A549 (cell line): ENCODE measurements around the gene PIGL.

Experiments used
- CHD2 ChIP-seq: fragments of 150-350 bp; IDR thresholded peaks from 2 replicates; pipeline ENCODE4 v1.6.1; 2014; ENCODE audit warnings: low read length; ENCODE audit not compliant: partially characterized antibody
- EP300 ChIP-seq, 2 experiments: fragments of >200 bp; sonication (Bioruptor Twin); formaldehyde crosslinking; IDR thresholded peaks; 2 replicates in 1 of 2; 3 replicates in 1 of 2; pipeline ENCODE4 v1.6.1; 2016 to 2017
- HMGXB4 ChIP-seq: fragments of 250-450 bp; sonication (Bioruptor Pico); IDR thresholded peaks from 2 replicates; pipeline ENCODE4 v1.5.0; 2021; ENCODE audit warnings: mild to moderate bottlenecking, moderate library complexity, borderline replicate concordance
- JUN ChIP-seq, 2 experiments: fragments of >200 bp; sonication (Bioruptor Twin); formaldehyde crosslinking; IDR thresholded peaks; 2 replicates in 1 of 2; 3 replicates in 1 of 2; pipeline ENCODE4 v1.6.1; 2016 to 2017
- MYC ChIP-seq: IDR thresholded peaks from 2 replicates; pipeline ENCODE4 v1.6.1; 2012; ENCODE audit warnings: mild to moderate bottlenecking, inconsistent platforms, low read length, improper control_type of control experiment, borderline replicate concordance
- POLR2A ChIP-seq: IDR thresholded peaks from 2 replicates; pipeline ENCODE4 v1.6.1; 2012; ENCODE audit warnings: mild to moderate bottlenecking, low read length
- POLR2AphosphoS2 ChIP-seq: conservative IDR thresholded peaks from 2 replicates; pipeline ENCODE4 v1.6.1; 2012; ENCODE audit warnings: low read length, improper control_type of control experiment, inconsistent platforms
- RAD21 ChIP-seq, 2 experiments: fragments of >200 bp in 1 of 2; sonication (Bioruptor Twin) in 1 of 2; formaldehyde crosslinking in 1 of 2; IDR thresholded peaks in 1 of 2; conservative IDR thresholded peaks in 1 of 2; 2 replicates in 1 of 2; 3 replicates in 1 of 2; pipeline ENCODE4 v1.6.1; 2012 to 2018; ENCODE audit warnings: inconsistent platforms in 1 of 2
- RFX5 ChIP-seq: fragments of 450-650 bp; IDR thresholded peaks from 2 replicates; pipeline ENCODE4 v1.7.1; 2014; ENCODE audit warnings: antibody characterized with exemption, mild to moderate bottlenecking, moderate library complexity
- SREBF2 ChIP-seq: fragments of 450-650 bp; IDR thresholded peaks from 2 replicates; pipeline ENCODE4 v1.6.1; 2014; ENCODE audit warnings: mild to moderate bottlenecking, moderate library complexity
- TP53 ChIP-seq: fragments of 250-450 bp; sonication (Bioruptor Pico); IDR thresholded peaks from 2 replicates; pipeline ENCODE4 v1.5.0; 2021; ENCODE audit warnings: mild to moderate bottlenecking, moderate library complexity
- TF ChIP-seq, protein P1 (sequence below): fragments of >200 bp; sonication (Bioruptor Twin); formaldehyde crosslinking; IDR thresholded peaks from 3 replicates; pipeline ENCODE4 v1.5.1; 2016
- TF ChIP-seq, protein P2 (sequence below): fragments of 200-600 bp; sonication (generic); IDR thresholded peaks from 2 replicates; pipeline ENCODE4 v1.6.1; 2016; ENCODE audit warnings: antibody characterized with exemption, mild to moderate bottlenecking, moderate library complexity
- TF ChIP-seq, protein P3 (sequence below): IDR thresholded peaks from 2 replicates; pipeline ENCODE4 v1.6.1; 2012

GRCh38 chr17:16374146-16374938 lies 157.3 kb downstream of the PIGL start:
- TF ChIP-seq EP300 (IDR thresholded peaks at IDR 0.05), result no peak
- TF ChIP-seq, protein P1, sequence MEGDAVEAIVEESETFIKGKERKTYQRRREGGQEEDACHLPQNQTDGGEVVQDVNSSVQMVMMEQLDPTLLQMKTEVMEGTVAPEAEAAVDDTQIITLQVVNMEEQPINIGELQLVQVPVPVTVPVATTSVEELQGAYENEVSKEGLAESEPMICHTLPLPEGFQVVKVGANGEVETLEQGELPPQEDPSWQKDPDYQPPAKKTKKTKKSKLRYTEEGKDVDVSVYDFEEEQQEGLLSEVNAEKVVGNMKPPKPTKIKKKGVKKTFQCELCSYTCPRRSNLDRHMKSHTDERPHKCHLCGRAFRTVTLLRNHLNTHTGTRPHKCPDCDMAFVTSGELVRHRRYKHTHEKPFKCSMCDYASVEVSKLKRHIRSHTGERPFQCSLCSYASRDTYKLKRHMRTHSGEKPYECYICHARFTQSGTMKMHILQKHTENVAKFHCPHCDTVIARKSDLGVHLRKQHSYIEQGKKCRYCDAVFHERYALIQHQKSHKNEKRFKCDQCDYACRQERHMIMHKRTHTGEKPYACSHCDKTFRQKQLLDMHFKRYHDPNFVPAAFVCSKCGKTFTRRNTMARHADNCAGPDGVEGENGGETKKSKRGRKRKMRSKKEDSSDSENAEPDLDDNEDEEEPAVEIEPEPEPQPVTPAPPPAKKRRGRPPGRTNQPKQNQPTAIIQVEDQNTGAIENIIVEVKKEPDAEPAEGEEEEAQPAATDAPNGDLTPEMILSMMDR, result no peak
- no peak for TF ChIP-seq SREBF2
- TF ChIP-seq HMGXB4 (CRISPR knock-in tag), result no peak
- TF ChIP-seq RFX5, result no peak
- TF ChIP-seq, protein P2, sequence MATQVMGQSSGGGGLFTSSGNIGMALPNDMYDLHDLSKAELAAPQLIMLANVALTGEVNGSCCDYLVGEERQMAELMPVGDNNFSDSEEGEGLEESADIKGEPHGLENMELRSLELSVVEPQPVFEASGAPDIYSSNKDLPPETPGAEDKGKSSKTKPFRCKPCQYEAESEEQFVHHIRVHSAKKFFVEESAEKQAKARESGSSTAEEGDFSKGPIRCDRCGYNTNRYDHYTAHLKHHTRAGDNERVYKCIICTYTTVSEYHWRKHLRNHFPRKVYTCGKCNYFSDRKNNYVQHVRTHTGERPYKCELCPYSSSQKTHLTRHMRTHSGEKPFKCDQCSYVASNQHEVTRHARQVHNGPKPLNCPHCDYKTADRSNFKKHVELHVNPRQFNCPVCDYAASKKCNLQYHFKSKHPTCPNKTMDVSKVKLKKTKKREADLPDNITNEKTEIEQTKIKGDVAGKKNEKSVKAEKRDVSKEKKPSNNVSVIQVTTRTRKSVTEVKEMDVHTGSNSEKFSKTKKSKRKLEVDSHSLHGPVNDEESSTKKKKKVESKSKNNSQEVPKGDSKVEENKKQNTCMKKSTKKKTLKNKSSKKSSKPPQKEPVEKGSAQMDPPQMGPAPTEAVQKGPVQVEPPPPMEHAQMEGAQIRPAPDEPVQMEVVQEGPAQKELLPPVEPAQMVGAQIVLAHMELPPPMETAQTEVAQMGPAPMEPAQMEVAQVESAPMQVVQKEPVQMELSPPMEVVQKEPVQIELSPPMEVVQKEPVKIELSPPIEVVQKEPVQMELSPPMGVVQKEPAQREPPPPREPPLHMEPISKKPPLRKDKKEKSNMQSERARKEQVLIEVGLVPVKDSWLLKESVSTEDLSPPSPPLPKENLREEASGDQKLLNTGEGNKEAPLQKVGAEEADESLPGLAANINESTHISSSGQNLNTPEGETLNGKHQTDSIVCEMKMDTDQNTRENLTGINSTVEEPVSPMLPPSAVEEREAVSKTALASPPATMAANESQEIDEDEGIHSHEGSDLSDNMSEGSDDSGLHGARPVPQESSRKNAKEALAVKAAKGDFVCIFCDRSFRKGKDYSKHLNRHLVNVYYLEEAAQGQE, result no peak
- TF ChIP-seq POLR2A, result no peak
- TF ChIP-seq TP53 (CRISPR knock-in tag), result no peak
- no peak for TF ChIP-seq CHD2
- no peak for TF ChIP-seq JUN (IDR thresholded peaks at IDR 0.05)
- no peak for TF ChIP-seq RAD21 (conservative IDR thresholded peaks at IDR 0.05 in 1 of 2, IDR thresholded peaks at IDR 0.05 in 1 of 2)
- TF ChIP-seq, protein P3, sequence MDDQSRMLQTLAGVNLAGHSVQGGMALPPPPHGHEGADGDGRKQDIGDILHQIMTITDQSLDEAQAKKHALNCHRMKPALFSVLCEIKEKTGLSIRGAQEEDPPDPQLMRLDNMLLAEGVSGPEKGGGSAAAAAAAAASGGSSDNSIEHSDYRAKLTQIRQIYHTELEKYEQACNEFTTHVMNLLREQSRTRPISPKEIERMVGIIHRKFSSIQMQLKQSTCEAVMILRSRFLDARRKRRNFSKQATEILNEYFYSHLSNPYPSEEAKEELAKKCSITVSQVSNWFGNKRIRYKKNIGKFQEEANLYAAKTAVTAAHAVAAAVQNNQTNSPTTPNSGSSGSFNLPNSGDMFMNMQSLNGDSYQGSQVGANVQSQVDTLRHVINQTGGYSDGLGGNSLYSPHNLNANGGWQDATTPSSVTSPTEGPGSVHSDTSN, result no peak
- no peak for TF ChIP-seq MYC
- TF ChIP-seq POLR2AphosphoS2, result no peak
